Common myeloid progenitor, CD34-positive (primary cell): ENCODE data around the gene TMEM121.

ENCODE experiments used
- CTCF ChIA-PET: fragments of 350-600 bp; sonication (Branson Sonifier 250); formaldehyde crosslinking; loops from one replicate; lab custom pipeline; 2021; ENCODE audit warnings: antibody characterized with exemption; lab: Charles Lee
- POLR2A ChIA-PET: fragments of 350-600 bp; sonication (Branson Sonifier 250); formaldehyde crosslinking; loops from one replicate; lab custom pipeline; 2021; ENCODE audit warnings: antibody characterized with exemption; lab: Charles Lee
- DNase-seq, 3 donors: peaks; one replicate each; pipeline versions ENCODE4 v3.0.0 to v3.0.0-alpha.2; 2013
- H3K27ac ChIP-seq, 2 experiments: 1 replicate in 1 of 2; 2 replicates in 1 of 2; pipeline ENCODE4 v1.7.0; 2013; ENCODE audit warnings: inconsistent platforms in 2 of 2, low read length in 2 of 2, mild to moderate bottlenecking in 2 of 2, low read depth in 1 of 2, moderate library complexity in 1 of 2; ENCODE audit not compliant: severe bottlenecking in 2 of 2, insufficient read depth in 1 of 2, poor library complexity in 1 of 2
- H3K27me3 ChIP-seq, 5 experiments: replicated peaks in 2 of 5; 1 replicate in 3 of 5; 2 replicates in 2 of 5; pipeline versions ENCODE4 v1.6.1 to v1.7.0; 2013; ENCODE audit warnings: low read length in 4 of 5, mild to moderate bottlenecking in 2 of 5, moderate library complexity in 2 of 5, inconsistent platforms in 1 of 5; ENCODE audit not compliant: insufficient read depth in 5 of 5, control insufficient read depth in 4 of 5
- H3K36me3 ChIP-seq, 4 experiments: 1 replicate in 2 of 4; 2 replicates in 2 of 4; pipeline versions ENCODE4 v1.6.1 to v1.7.0; 2013; ENCODE audit warnings: low read length in 3 of 4, control low read depth in 1 of 4, mild to moderate bottlenecking in 1 of 4; ENCODE audit not compliant: control insufficient read depth in 4 of 4, insufficient read depth in 4 of 4
- H3K4me1 ChIP-seq, 4 experiments: 1 replicate in 3 of 4; 2 replicates in 1 of 4; pipeline versions ENCODE4 v1.6.1 to v1.7.1; 2013; ENCODE audit warnings: low read length in 3 of 4, mild to moderate bottlenecking in 3 of 4, control low read depth in 1 of 4, inconsistent platforms in 1 of 4, moderate library complexity in 1 of 4; ENCODE audit not compliant: control insufficient read depth in 4 of 4, insufficient read depth in 4 of 4; ENCODE audit errors: control extremely low read depth in 1 of 4
- H3K4me3 ChIP-seq, 7 experiments: 1 replicate in 4 of 7; 2 replicates in 3 of 7; pipeline versions ENCODE4 v1.5.1 to v1.7.0; 2013; ENCODE audit warnings: mild to moderate bottlenecking in 7 of 7, low read length in 6 of 7, moderate library complexity in 6 of 7, inconsistent platforms in 2 of 7, low read depth in 2 of 7, control low read depth in 1 of 7; ENCODE audit not compliant: insufficient read depth in 4 of 7, control insufficient read depth in 1 of 7; ENCODE audit errors: extremely low read depth in 1 of 7
- H3K9me3 ChIP-seq, 5 experiments: 1 replicate in 4 of 5; 2 replicates in 1 of 5; pipeline versions ENCODE4 v1.6.1 to v1.7.1; 2013; ENCODE audit warnings: low read length in 4 of 5, mild to moderate bottlenecking in 2 of 5, inconsistent platforms in 1 of 5, low read depth in 1 of 5, moderate library complexity in 1 of 5; ENCODE audit not compliant: control insufficient read depth in 4 of 5, insufficient read depth in 2 of 5; ENCODE audit errors: control extremely low read depth in 1 of 5
- WGBS: methylation state at CpG from one replicate; pipeline ENCODE4 v1.1.5; 2013; ENCODE audit not compliant: insufficient coverage; 5-methylcytosine and 5-hydroxymethylcytosine counted together

Gene TMEM121

DNA sequence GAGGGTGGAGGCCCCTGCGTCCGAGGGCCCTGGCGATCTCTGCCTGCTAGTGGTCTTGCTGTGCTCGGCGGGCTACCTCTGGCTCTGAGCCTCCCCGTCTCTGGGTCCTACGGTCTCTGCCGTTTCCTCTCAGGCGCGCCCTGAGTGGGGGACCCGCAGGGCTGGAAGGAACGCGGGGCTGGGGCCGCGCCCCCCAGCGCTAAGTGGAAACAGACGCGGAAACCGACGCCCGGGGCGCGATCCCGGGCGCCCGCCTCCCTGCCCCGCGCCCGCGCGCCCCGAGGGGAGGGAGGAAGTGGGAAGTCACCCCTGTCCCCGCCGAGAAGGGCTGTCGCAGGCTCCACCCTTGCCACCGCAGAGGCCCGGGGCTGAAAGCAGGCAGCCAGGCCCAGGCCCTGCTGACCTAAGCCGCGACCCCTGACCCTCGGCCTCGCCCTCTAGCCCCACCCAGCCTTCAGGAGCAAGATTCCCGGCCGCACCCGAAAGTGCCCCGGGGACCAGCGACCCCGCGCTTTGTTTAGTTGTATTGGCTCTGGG lies 38.9 kb upstream of the TMEM121 start:
- POLR2A ChIA-PET, result no interaction called here

DNA sequence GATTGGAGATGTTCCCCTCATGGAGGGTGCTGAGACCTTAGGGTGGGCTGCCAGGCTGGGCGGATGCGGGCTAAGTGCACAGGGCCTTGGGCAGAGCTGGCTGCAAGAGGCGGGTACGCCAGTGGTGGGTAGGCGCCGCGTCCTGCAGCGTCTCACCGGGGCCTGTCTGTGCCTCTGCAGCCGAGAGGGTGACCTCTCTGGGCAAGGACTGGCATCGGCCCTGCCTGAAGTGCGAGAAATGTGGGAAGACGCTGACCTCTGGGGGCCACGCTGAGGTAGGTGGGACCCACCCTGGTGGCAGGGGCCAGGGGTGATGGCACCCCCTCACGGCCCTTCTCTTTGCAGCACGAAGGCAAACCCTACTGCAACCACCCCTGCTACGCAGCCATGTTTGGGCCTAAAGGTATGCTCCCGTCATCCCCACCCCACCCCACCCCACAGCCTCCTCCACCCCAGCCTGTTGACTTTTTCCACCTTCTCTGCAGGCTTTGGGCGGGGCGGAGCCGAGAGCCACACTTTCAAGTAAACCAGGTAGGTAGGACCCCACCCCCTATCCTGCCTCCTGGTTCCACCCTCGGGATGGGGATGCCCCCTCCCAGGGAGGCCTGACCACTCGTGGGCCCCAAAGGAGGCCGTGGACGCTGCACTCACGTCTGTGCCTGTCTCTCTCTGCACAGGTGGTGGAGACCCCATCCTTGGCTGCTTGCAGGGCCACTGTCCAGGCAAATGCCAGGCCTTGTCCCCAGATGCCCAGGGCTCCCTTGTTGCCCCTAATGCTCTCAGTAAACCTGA lies 38.2 kb upstream of the TMEM121 start:
- Histone ChIP-seq H3K4me3 (peak overlapping the region in 6 of 7 experiments; percentile 37 to 81 (median 66)), H3K27ac (no peak overlapping the region), H3K36me3 (peaks cover 0 to 7% (median 2%) of the 10 kb centered on the region in 4 experiments), H3K9me3 (no peaks in the 10 kb centered on the region), H3K4me1 (peaks cover 0 to 81% (median 66%) of the 10 kb centered on the region in 4 experiments), H3K27me3 (peaks cover 0 to 42% (median 7%) of the 10 kb centered on the region in 5 experiments)
- CTCF ChIA-PET, result interaction anchor here (1.6 to 5.2 kb wide), 5 partner anchors 7 to 115 kb away, joined by 5 to 68 read pairs (median 28); no protein-coding TSS in a partner anchor
- POLR2A ChIA-PET, result no interaction called here
- 65% methylated on average over 20 of the region's 26 CpGs for WGBS
- DNase-seq, result no peak

More for the DNA sequence above, 38.9 kb upstream of the TMEM121 start:
- peaks cover 0 to 42% (median 7%) of the 10 kb centered on the region in 5 experiments for H3K27me3 ChIP-seq
- no peaks in the 10 kb centered on the region for H3K9me3 ChIP-seq
- DNase-seq, result peak in 2 of 3 donors; percentile 53 to 65
- CTCF ChIA-PET, result interaction anchor here (7.4 kb wide), 1 partner anchor 17 kb away, joined by 77 read pairs; no protein-coding TSS in a partner anchor
- H3K4me3 ChIP-seq, result peak overlapping the region; percentile 37 to 81 (median 61)
- H3K4me1 ChIP-seq, result peaks cover 0 to 88% (median 70%) of the 10 kb centered on the region in 4 experiments
- peak overlapping the region in 1 of 2 experiments; percentile 49 for H3K27ac ChIP-seq
- H3K36me3 ChIP-seq, result peaks cover 0 to 2% (median 0%) of the 10 kb centered on the region in 4 experiments
- WGBS, result 1% methylated on average over 39 of the region's 48 CpGs

DNA sequence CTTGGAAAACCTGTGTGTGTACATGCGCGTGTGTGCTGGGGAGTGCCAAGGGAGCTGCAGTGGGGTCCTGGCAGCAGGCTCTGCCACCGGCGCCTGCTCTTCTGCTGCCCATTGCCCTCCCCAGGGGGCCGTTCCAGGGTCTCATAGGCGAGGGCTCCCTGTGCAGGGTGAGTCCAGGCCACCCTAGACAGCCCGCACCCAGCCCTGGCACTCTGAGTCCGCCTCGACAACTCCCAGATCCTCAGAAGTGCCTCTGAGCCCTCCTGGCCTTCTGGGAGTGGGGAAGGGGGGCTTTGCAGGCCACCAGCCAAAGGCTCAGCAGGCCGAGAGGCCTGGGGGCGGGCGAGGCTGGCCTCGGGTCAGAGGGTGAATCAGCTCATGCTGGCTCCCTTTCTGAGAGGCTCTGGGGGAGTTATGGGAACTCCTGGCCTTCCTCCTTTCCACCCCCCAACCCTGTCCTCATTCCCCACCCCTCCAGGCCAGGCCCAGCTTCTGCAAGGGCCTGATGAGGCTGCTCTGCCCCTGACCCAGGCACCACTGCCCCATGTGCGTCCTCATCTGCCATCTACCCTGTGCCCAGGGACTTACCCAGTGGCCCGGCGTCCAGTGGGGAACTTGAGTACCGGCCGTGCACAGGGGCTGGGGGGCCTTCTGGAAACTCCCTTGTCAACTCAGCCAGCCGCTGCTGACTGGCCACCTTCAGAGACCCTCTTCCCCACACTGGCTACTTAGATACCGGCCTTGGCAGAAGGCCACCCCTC lies 37.4 kb upstream of the TMEM121 start:
- Histone ChIP-seq H3K36me3 (peaks cover 0 to 11% (median 6%) of the 10 kb centered on the region in 4 experiments), H3K27me3 (peaks cover 0 to 42% (median 5%) of the 10 kb centered on the region in 5 experiments), H3K9me3 (no peaks in the 10 kb centered on the region), H3K4me3 (peak overlapping the region in 4 of 7 experiments; percentile 61 to 81 (median 73)), H3K4me1 (peaks cover 0 to 73% (median 62%) of the 10 kb centered on the region in 4 experiments), H3K27ac (peak overlapping the region in 1 of 2 experiments; percentile 79)
- POLR2A ChIA-PET, result interaction anchor here (2.0 to 2.6 kb wide), 2 partner anchors 8 to 18 kb away, joined by 5 to 23 read pairs; no protein-coding TSS in a partner anchor
- DNase-seq, result no peak
- 94% methylated on average over 14 of the region's 20 CpGs for WGBS
- CTCF ChIA-PET, result interaction anchor here (0.9 to 5.2 kb wide), 22 partner anchors 8 to 127 kb away, joined by 3 to 68 read pairs (median 5); no protein-coding TSS in a partner anchor

DNA sequence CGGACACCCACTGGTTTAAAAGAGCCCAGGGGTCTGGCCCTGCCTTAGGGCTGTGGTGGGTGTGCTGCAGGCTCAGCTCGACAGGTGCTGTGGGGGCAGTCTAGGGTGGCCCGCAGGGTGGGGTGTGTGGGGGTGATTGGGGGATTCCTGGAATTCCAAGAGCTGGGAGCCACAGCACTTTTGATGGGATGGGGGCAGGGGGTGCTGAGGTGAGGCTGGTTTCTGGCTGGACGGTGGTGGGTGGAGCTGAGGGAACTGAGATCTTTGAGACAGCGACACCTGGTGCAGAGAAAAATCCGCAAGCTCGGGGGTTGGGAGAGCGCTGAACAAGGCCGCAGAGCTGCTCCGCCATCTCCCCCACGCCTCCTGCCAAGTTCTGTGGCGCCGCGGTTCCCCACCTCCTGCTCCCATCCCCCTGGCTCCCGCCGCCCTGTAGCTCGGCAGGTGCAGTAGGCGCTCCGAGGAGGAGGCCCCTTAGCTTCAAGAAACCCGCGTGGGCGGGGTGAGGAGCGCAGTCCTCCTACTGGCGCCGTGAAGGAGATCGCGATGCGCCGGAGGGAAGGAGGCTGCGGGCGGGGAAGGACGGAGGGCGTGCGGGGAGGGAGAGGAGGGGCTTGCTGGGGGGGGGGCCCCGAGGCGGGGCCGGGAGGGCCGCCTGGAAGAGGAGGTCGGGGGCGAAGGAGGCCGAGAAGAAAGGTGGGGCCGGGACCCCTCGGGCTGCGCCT lies 36.7 kb upstream of the TMEM121 start:
- peak; percentile 90 to 96 (median 94) for DNase-seq
- H3K36me3 ChIP-seq, result peaks cover 2 to 16% (median 6%) of the 10 kb centered on the region in 4 experiments
- peaks cover 0 to 66% (median 58%) of the 10 kb centered on the region in 4 experiments for H3K4me1 ChIP-seq
- H3K4me3 ChIP-seq, result peak overlapping the region; percentile 42 to 81 (median 69)
- 3% methylated on average over 26 of the region's 44 CpGs for WGBS
- ChIA-PET CTCF (interaction anchor here (0.8 to 5.2 kb wide), 25 partner anchors 8 to 128 kb away, joined by 3 to 68 read pairs (median 5); no protein-coding TSS in a partner anchor), POLR2A (interaction anchor here (0.8 to 2.6 kb wide), 6 partner anchors 8 to 119 kb away, joined by 3 to 23 read pairs (median 4); no protein-coding TSS in a partner anchor)
- H3K27me3 ChIP-seq, result peaks cover 0 to 40% (median 5%) of the 10 kb centered on the region in 5 experiments
- peak overlapping the region in 1 of 2 experiments; percentile 79 for H3K27ac ChIP-seq
- H3K9me3 ChIP-seq, result no peaks in the 10 kb centered on the region

DNA sequence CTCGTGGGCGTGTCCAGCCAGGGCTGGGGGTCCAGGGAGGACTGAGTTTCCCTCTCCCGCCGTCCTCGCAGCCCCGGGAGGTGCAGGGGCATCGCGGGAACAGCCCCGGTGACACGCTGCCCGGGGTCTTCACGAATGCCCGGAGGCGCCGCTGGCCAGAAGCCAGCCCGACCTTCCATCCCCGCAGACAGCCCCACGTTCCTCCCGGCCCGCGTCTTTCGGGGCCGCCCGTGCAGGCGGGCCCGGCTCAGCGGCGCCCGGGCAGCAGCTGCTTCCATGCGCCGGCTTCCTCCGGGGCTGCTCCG lies 36.2 kb upstream of the TMEM121 start:
- ChIA-PET POLR2A (interaction anchor here (0.8 to 2.6 kb wide), 6 partner anchors 9 to 120 kb away, joined by 3 to 23 read pairs (median 4); no protein-coding TSS in a partner anchor), CTCF (interaction anchor here (0.8 to 5.2 kb wide), 24 partner anchors 9 to 128 kb away, joined by 3 to 68 read pairs (median 5); no protein-coding TSS in a partner anchor)
- WGBS, result 0% methylated on average over 26 of the region's 33 CpGs
- DNase-seq, result no peak
- H3K4me1 ChIP-seq, result peaks cover 0 to 61% (median 56%) of the 10 kb centered on the region in 4 experiments
- H3K27me3 ChIP-seq, result peaks cover 0 to 34% (median 5%) of the 10 kb centered on the region in 5 experiments
- peak overlapping the region in 1 of 2 experiments; percentile 79 for H3K27ac ChIP-seq
- H3K4me3 ChIP-seq, result peak overlapping the region; percentile 42 to 81 (median 69)
- H3K36me3 ChIP-seq, result peaks cover 2 to 16% (median 6%) of the 10 kb centered on the region in 4 experiments
- no peaks in the 10 kb centered on the region for H3K9me3 ChIP-seq
